SK-N-SH (cell line): ENCODE data around the gene USP1. TPM values are rescaled to one million over a fixed set of nuclear protein-coding genes. Genes with fewer than 3 reads are reported as not detected.

Experiments used
- CTCF ChIA-PET: fragments of 300-600, 350-600 bp; formaldehyde crosslinking; extraction: SDS; loops from one replicate; lab custom pipeline; 2021; lab: Yijun Ruan, JAX
- POLR2A ChIA-PET: fragments of 350-600 bp; sonication (Branson Sonifier 250); formaldehyde crosslinking; extraction: SDS; loops from one replicate; lab custom pipeline; 2020; ENCODE audit warnings: antibody characterized with exemption, inconsistent platforms; lab: Yijun Ruan, JAX
- DNase-seq: peaks from one replicate; pipeline ENCODE4 v3.0.0; 2012
- H2AFZ ChIP-seq: fragments of 200-600 bp; sonication (generic); 2 replicates; pipeline ENCODE4 v1.8.1; 2016; ENCODE audit warnings: antibody characterized with exemption, mild to moderate bottlenecking, low read depth
- H3F3A ChIP-seq: fragments of 200-600 bp; sonication (generic); replicated peaks from 2 replicates; pipeline ENCODE3; 2016; ENCODE audit warnings: antibody characterized with exemption, mild to moderate bottlenecking; ENCODE audit not compliant: insufficient read depth
- H3K27ac ChIP-seq, 2 experiments: fragments of 200-500 bp in 1 of 2; fragments of 200-600 bp in 1 of 2; sonication (Bioruptor generic) in 1 of 2; sonication (generic), shearing (Covaris generic) in 1 of 2; 2 replicates each; pipeline versions ENCODE4 v1.5.1 to v1.6.1; 2014 to 2016; ENCODE audit warnings: low read depth in 2 of 2, inconsistent platforms in 1 of 2, low read length in 1 of 2, mild to moderate bottlenecking in 1 of 2, mixed read lengths in 1 of 2
- H3K27me3 ChIP-seq: fragments of 200-600 bp; sonication (generic), shearing (Covaris generic); 2 replicates; pipeline ENCODE4 v1.6.1; 2016; ENCODE audit warnings: mixed run types; ENCODE audit not compliant: insufficient read depth
- H3K36me3 ChIP-seq, 2 experiments: fragments of 200-500 bp in 1 of 2; fragments of 200-600 bp in 1 of 2; sonication (Bioruptor generic) in 1 of 2; sonication (generic) in 1 of 2; replicated peaks in 1 of 2; 2 replicates each; pipeline versions ENCODE3 to v1.5.1; 2014 to 2016; ENCODE audit warnings: low read length in 1 of 2, mild to moderate bottlenecking in 1 of 2; ENCODE audit not compliant: insufficient read depth in 2 of 2, control insufficient read depth in 1 of 2
- H3K4me1 ChIP-seq, 2 experiments: fragments of 200-500 bp in 1 of 2; fragments of 200-600 bp in 1 of 2; sonication (Bioruptor generic) in 1 of 2; sonication (generic), shearing (Covaris generic) in 1 of 2; 2 replicates each; pipeline versions ENCODE4 v1.5.1 to v1.6.1; 2014 to 2016; ENCODE audit warnings: low read depth in 1 of 2, low read length in 1 of 2, mixed run types in 1 of 2; ENCODE audit not compliant: insufficient read depth in 2 of 2, control insufficient read depth in 1 of 2
- H3K4me2 ChIP-seq: fragments of 200-600 bp; sonication (generic), shearing (Covaris generic); 2 replicates; pipeline ENCODE4 v1.6.1; 2017; ENCODE audit warnings: mixed run types
- H3K4me3 ChIP-seq, 2 experiments: fragments of 200-500 bp in 1 of 2; fragments of 200-600 bp in 1 of 2; sonication (Bioruptor generic) in 1 of 2; sonication (generic), shearing (Covaris generic) in 1 of 2; 2 replicates each; pipeline versions ENCODE4 v1.5.1 to v1.8.1; 2014 to 2016; ENCODE audit warnings: low read depth in 2 of 2, inconsistent platforms in 1 of 2, low read length in 1 of 2, mild to moderate bottlenecking in 1 of 2, mixed read lengths in 1 of 2, moderate library complexity in 1 of 2
- H3K79me2 ChIP-seq: fragments of 200-600 bp; sonication (generic); 2 replicates; pipeline ENCODE4 v1.8.1; 2017; ENCODE audit warnings: mild to moderate bottlenecking; ENCODE audit not compliant: insufficient read depth
- H3K9ac ChIP-seq: fragments of 200-600 bp; sonication (generic); 2 replicates; pipeline ENCODE4 v1.6.1; 2017; ENCODE audit warnings: mixed run types
- H3K9me2 ChIP-seq: fragments of 200-600 bp; sonication (generic); 2 replicates; pipeline ENCODE4 v1.6.1; 2017; ENCODE audit warnings: mixed run types
- H3K9me3 ChIP-seq: fragments of 200-600 bp; sonication (generic); 2 replicates; pipeline ENCODE4 v1.6.1; 2017; ENCODE audit warnings: mixed run types, mild to moderate bottlenecking, moderate library complexity
- H4K20me1 ChIP-seq: fragments of 200-600 bp; sonication (generic); 2 replicates; pipeline ENCODE4 v1.6.1; 2017; ENCODE audit warnings: mild to moderate bottlenecking, mixed run types; ENCODE audit not compliant: insufficient read depth
- CHD2 ChIP-seq: fragments of 150-350 bp; IDR thresholded peaks from 2 replicates; pipeline ENCODE4 v1.6.1; 2018; ENCODE audit warnings: low read length; ENCODE audit not compliant: partially characterized antibody
- EP300 ChIP-seq, 2 experiments: IDR thresholded peaks; 2 replicates each; pipeline versions ENCODE4 v1.4.0 to v1.6.1; 2012; ENCODE audit warnings: borderline replicate concordance in 1 of 2, low read depth in 1 of 2, low read length in 1 of 2
- FOSL2 ChIP-seq: IDR thresholded peaks from 2 replicates; pipeline ENCODE4 v1.4.0; 2012; ENCODE audit warnings: low read depth, mild to moderate bottlenecking, moderate library complexity, borderline replicate concordance
- FOXJ3 ChIP-seq: sonication (generic); formaldehyde crosslinking; IDR thresholded peaks from 2 replicates; pipeline ENCODE4 v1.5.1; 2020; ENCODE audit warnings: mild to moderate bottlenecking, missing genetic modification reagents
- FOXM1 ChIP-seq: IDR thresholded peaks from 2 replicates; pipeline ENCODE4 v1.4.0; 2012; ENCODE audit warnings: low read depth, mild to moderate bottlenecking
- IRF3 ChIP-seq: fragments of 150-350 bp; IDR thresholded peaks from 2 replicates; pipeline ENCODE4 v1.6.1; 2016; ENCODE audit warnings: mild to moderate bottlenecking, low read depth, low read length
- JUND ChIP-seq: IDR thresholded peaks from 2 replicates; pipeline ENCODE4 v1.4.0; 2012
- MAX ChIP-seq: IDR thresholded peaks from 2 replicates; pipeline ENCODE4 v1.4.0; 2012; ENCODE audit warnings: low read depth
- MEF2A ChIP-seq: IDR thresholded peaks from 2 replicates; pipeline ENCODE4 v1.4.0; 2012; ENCODE audit warnings: low read depth, borderline replicate concordance
- MXI1 ChIP-seq: IDR thresholded peaks from 2 replicates; pipeline ENCODE4 v1.6.1; 2012; ENCODE audit warnings: mild to moderate bottlenecking, low read depth, low read length, improper control_type of control experiment
- NFIC ChIP-seq: IDR thresholded peaks from 2 replicates; pipeline ENCODE4 v1.4.0; 2012; ENCODE audit warnings: borderline replicate concordance
- PBX3 ChIP-seq: IDR thresholded peaks from 2 replicates; pipeline ENCODE4; 2012
- POLR2AphosphoS5 ChIP-seq: IDR thresholded peaks from 2 replicates; pipeline ENCODE4 v1.6.1; 2012; ENCODE audit warnings: low read depth, low read length
- RFX5 ChIP-seq: IDR thresholded peaks from 2 replicates; pipeline ENCODE4 v1.6.1; 2012; ENCODE audit warnings: mild to moderate bottlenecking, improper control_type of control experiment, low read length
- SIN3A ChIP-seq: IDR thresholded peaks from 2 replicates; pipeline ENCODE4 v1.6.1; 2012; ENCODE audit warnings: low read depth, mild to moderate bottlenecking, low read length, moderate library complexity, borderline replicate concordance
- SMC3 ChIP-seq: IDR thresholded peaks from 2 replicates; pipeline ENCODE4 v1.6.1; 2012; ENCODE audit warnings: low read depth, low read length, improper control_type of control experiment
- TAF1 ChIP-seq: IDR thresholded peaks from 2 replicates; pipeline ENCODE4 v1.6.1; 2012; ENCODE audit warnings: low read depth, mild to moderate bottlenecking, low read length, moderate library complexity, borderline replicate concordance
- TCF12 ChIP-seq: IDR thresholded peaks from 2 replicates; pipeline ENCODE4 v1.4.0; 2012
- USF2 ChIP-seq: fragments of 150-350 bp; IDR thresholded peaks from 2 replicates; pipeline ENCODE4 v1.6.1; 2017; ENCODE audit warnings: antibody characterized with exemption, low read length, low read depth, borderline replicate concordance
- YY1 ChIP-seq: IDR thresholded peaks from 2 replicates; pipeline ENCODE4 v1.4.0; 2012; ENCODE audit warnings: low read depth, mild to moderate bottlenecking
- ZBTB33 ChIP-seq: IDR thresholded peaks from 2 replicates; pipeline ENCODE4 v1.4.0; 2012; ENCODE audit warnings: low read depth, borderline replicate concordance
- WGBS: methylation state at CpG from one replicate; pipeline ENCODE4 v1.1.6; 2017; ENCODE audit warnings: low lambda C conversion rate; 5-methylcytosine and 5-hydroxymethylcytosine counted together
- polyA plus RNA-seq, 3 experiments: library from polyadenylated mRNA; depleted of rRNA; stranded (reverse); fragments of >200 nt; gene quantifications; 2 replicates each; pipeline ENCODE4 v1.2.3, GENCODE V29; 2012

The USP1 gene
- polyA plus RNA-seq, 1 of the 3 experiments (the other 2 are of a cell fraction): 4.3 TPM

GRCh38 chr1:62392951-62393350 lies 43.9 kb upstream of the USP1 start:
- H3K36me3 ChIP-seq: no peaks in the 10 kb centered on the region
- no peaks in the 10 kb centered on the region for H3K9me3 ChIP-seq
- no peaks in the 10 kb centered on the region; the same call in 1 of the 2 replicates for H3K27me3 ChIP-seq
- no peak overlapping the region for H3K9ac ChIP-seq
- no peak overlapping the region for H3K27ac ChIP-seq
- no peak overlapping the region for H2AFZ ChIP-seq
- 51% methylated on average over 3 of the region's 3 CpGs for WGBS
- H3K4me1 ChIP-seq: no peaks in the 10 kb centered on the region
- TF ChIP-seq TCF12: no peak
- no peak for TF ChIP-seq FOXM1
- TF ChIP-seq RFX5: no peak
- no peak for TF ChIP-seq JUND
- no peak for TF ChIP-seq SIN3A
- no peak for TF ChIP-seq ZBTB33
- TF ChIP-seq FOXJ3 (CRISPR knock-in tag): no peak
- TF ChIP-seq NFIC: no peak
- no peak for TF ChIP-seq USF2
- TF ChIP-seq CHD2: no peak
- TF ChIP-seq SMC3: no peak
- TF ChIP-seq MXI1: no peak
- TF ChIP-seq TAF1: no peak
- TF ChIP-seq PBX3: no peak
- TF ChIP-seq POLR2AphosphoS5: no peak
- H3K9me2 ChIP-seq: no peaks in the 10 kb centered on the region
- H3K79me2 ChIP-seq: no peaks in the 10 kb centered on the region
- H4K20me1 ChIP-seq: no peaks in the 10 kb centered on the region
- no peaks in the 10 kb centered on the region for H3F3A ChIP-seq
- DNase-seq: no peak
- ChIA-PET CTCF (no interaction called here), POLR2A (no interaction called here)
- H3K4me2 ChIP-seq: no peak overlapping the region
- H3K4me3 ChIP-seq: no peak overlapping the region

GRCh38 chr1:62394646-62395045 lies 42.2 kb upstream of the USP1 start:
- H3K9me2 ChIP-seq: no peaks in the 10 kb centered on the region
- H3K4me3 ChIP-seq: no peak overlapping the region
- no peaks in the 10 kb centered on the region for H3K36me3 ChIP-seq
- no peaks in the 10 kb centered on the region for H3K9me3 ChIP-seq
- ChIA-PET CTCF (interaction anchor here (1.2 to 1.5 kb wide), 2 partner anchors 12 to 219 kb away, joined by 4 to 13 read pairs; no protein-coding TSS in a partner anchor), POLR2A (no interaction called here)
- no peak overlapping the region for H3K9ac ChIP-seq
- no peak overlapping the region for H3K27ac ChIP-seq
- DNase-seq: no peak
- H3K4me2 ChIP-seq: no peak overlapping the region
- H4K20me1 ChIP-seq: no peaks in the 10 kb centered on the region
- 63% methylated on average over 8 of the region's 8 CpGs for WGBS
- H2AFZ ChIP-seq: no peak overlapping the region
- H3K79me2 ChIP-seq: no peaks in the 10 kb centered on the region
- H3K4me1 ChIP-seq: no peaks in the 10 kb centered on the region
- no peaks in the 10 kb centered on the region; the same call in 1 of the 2 replicates for H3K27me3 ChIP-seq
- no peaks in the 10 kb centered on the region for H3F3A ChIP-seq
- no peak for TF ChIP-seq FOSL2
- TF ChIP-seq RFX5: no peak
- no peak for TF ChIP-seq MEF2A
- TF ChIP-seq IRF3: no peak
- TF ChIP-seq EP300 (IDR thresholded peaks at IDR 0.05; ENCODE audit: borderline replicate concordance in 1 of 2, low read depth in 1 of 2, low read length in 1 of 2): no peak
- TF ChIP-seq MAX: no peak
- TF ChIP-seq YY1: no peak
- no peak for TF ChIP-seq SMC3
